K562 (cell line): ENCODE data around the gene MECP2. TPM values are rescaled to one million over a fixed set of nuclear protein-coding genes. Genes with fewer than 3 reads are reported as not detected.

Experiments used
- DMBX1 ChIP-seq: fragments of 250-450 bp; sonication (Bioruptor Pico); IDR thresholded peaks from 2 replicates; pipeline ENCODE4 v1.8.0; 2022; ENCODE audit warnings: inconsistent platforms, mild to moderate bottlenecking, moderate library complexity, borderline replicate concordance
- ELF4 ChIP-seq: fragments of 450-650 bp; formaldehyde crosslinking; IDR thresholded peaks from 2 replicates; pipeline ENCODE4 v1.4.0; 2022; ENCODE audit warnings: missing genetic modification characterization
- JUNB ChIP-seq: fragments of 450-650 bp; formaldehyde crosslinking; conservative IDR thresholded peaks from 2 replicates; pipeline ENCODE4 v1.4.0; 2020; ENCODE audit warnings: mild to moderate bottlenecking
- MED1 ChIP-seq: sonication (generic); formaldehyde crosslinking; IDR thresholded peaks from 2 replicates; pipeline ENCODE4 v1.8.1; 2023; ENCODE audit warnings: missing genetic modification reagents, borderline replicate concordance
- NR2C1 ChIP-seq, 2 experiments: fragments of 450-650 bp; IDR thresholded peaks; 2 replicates each; pipeline ENCODE4 v1.6.1; 2017; ENCODE audit warnings: mild to moderate bottlenecking in 2 of 2, antibody characterized with exemption in 1 of 2, inconsistent platforms in 1 of 2, missing compliant biosample characterization in 1 of 2, missing genetic modification characterization in 1 of 2
- POU5F1 ChIP-seq: fragments of 150-350 bp; IDR thresholded peaks from 2 replicates; pipeline ENCODE4 v1.6.1; 2014; ENCODE audit warnings: borderline replicate concordance, low read length, low read depth, mild to moderate bottlenecking; ENCODE audit not compliant: partially characterized antibody
- PRPF4 ChIP-seq: fragments of 200-400 bp; formaldehyde crosslinking; IDR thresholded peaks from one replicate; pipeline ENCODE4 v1.6.1; 2017; ENCODE audit warnings: low read length, low read depth, mild to moderate bottlenecking; ENCODE audit not compliant: insufficient read depth, poor library complexity, severe bottlenecking
- PYGO2 ChIP-seq: fragments of 450-650 bp; IDR thresholded peaks from 2 replicates; pipeline ENCODE4 v1.6.1; 2016; ENCODE audit warnings: mild to moderate bottlenecking, missing genetic modification characterization, moderate library complexity, missing compliant biosample characterization
- SAFB ChIP-seq: fragments of 200-400 bp; formaldehyde crosslinking; IDR thresholded peaks from 2 replicates; pipeline ENCODE4 v1.6.1; 2017; ENCODE audit warnings: low read depth, low read length, borderline replicate concordance
- SAP30 ChIP-seq: fragments of 200-600 bp; sonication (generic); IDR thresholded peaks from 2 replicates; pipeline ENCODE4 v1.6.1; 2012; ENCODE audit warnings: borderline replicate concordance, low read depth, mild to moderate bottlenecking, moderate library complexity, low read length, control low read depth, inconsistent platforms; ENCODE audit not compliant: insufficient read depth, poor library complexity, severe bottlenecking
- ZKSCAN3 ChIP-seq: fragments of 250-450 bp; sonication (Bioruptor Pico); IDR thresholded peaks from 2 replicates; pipeline ENCODE4 v1.4.0; 2020
- ZNF282 ChIP-seq: sonication (generic); formaldehyde crosslinking; IDR thresholded peaks from 2 replicates; pipeline ENCODE4 v1.8.1; 2023; ENCODE audit warnings: missing genetic modification reagents
- ZNF551 ChIP-seq: fragments of 250-450 bp; sonication (Bioruptor Pico); IDR thresholded peaks from 2 replicates; pipeline ENCODE4 v1.5.0; 2021; ENCODE audit warnings: mild to moderate bottlenecking, moderate library complexity
- ZNF75A ChIP-seq: fragments of 450-650 bp; formaldehyde crosslinking; IDR thresholded peaks from 2 replicates; pipeline ENCODE4 v1.4.0; 2020; ENCODE audit warnings: mild to moderate bottlenecking
- ZNF76 ChIP-seq: fragments of 250-450 bp; sonication (Bioruptor Pico); IDR thresholded peaks from 2 replicates; pipeline ENCODE4 v1.4.0; 2020; ENCODE audit warnings: mild to moderate bottlenecking, moderate library complexity, borderline replicate concordance
- polyA plus RNA-seq, 8 experiments: library from polyadenylated mRNA; depleted of rRNA in 4 of 8; stranded (reverse) in 5 of 8; unstranded in 3 of 8; fragments of >200 nt; fragmentation: Nextera tagmentation in 2 of 8; fragmentation: Illumina TruSeq in 1 of 8; extraction: Ambion mirVana in 2 of 8; extraction: Trizol in 1 of 8; gene quantifications; 2 replicates each; pipeline versions ENCODE4 v1.2.1 to v1.2.3, GENCODE V29; 2011 to 2014; ENCODE audit warnings: inconsistent platforms in 1 of 8, missing spikeins in 1 of 8
- total RNA-seq, 7 experiments: library from RNA; depleted of rRNA in 6 of 7; stranded (reverse); fragments of >200 nt in 6 of 7; fragmentation: Illumina TruSeq in 2 of 7; extraction: Trizol in 2 of 7; gene quantifications; 2 replicates each; pipeline versions ENCODE4 v1.2.1 to v1.2.3, GENCODE V29; 2011 to 2021; ENCODE audit warnings: low replicate concordance in 1 of 7
- TF ChIP-seq, protein P1 (sequence below), 2 experiments: fragments of 450-650 bp; IDR thresholded peaks; 2 replicates each; pipeline ENCODE4 v1.6.1; 2016; ENCODE audit warnings: mild to moderate bottlenecking in 2 of 2, borderline replicate concordance in 1 of 2, low read depth in 1 of 2, moderate library complexity in 1 of 2
- TF ChIP-seq, protein P2 (sequence below): sonication (generic); formaldehyde crosslinking; IDR thresholded peaks from 2 replicates; pipeline ENCODE4 v1.8.1; 2023; ENCODE audit warnings: mild to moderate bottlenecking, missing genetic modification reagents, moderate library complexity

Gene MECP2
- total and polyA plus RNA-seq, 9 of the 15 experiments (the other 6 are each of a cell fraction or from before 2014, with no cell fraction given), result 2.1 to 50.9 (median 30.5) TPM

DNA sequence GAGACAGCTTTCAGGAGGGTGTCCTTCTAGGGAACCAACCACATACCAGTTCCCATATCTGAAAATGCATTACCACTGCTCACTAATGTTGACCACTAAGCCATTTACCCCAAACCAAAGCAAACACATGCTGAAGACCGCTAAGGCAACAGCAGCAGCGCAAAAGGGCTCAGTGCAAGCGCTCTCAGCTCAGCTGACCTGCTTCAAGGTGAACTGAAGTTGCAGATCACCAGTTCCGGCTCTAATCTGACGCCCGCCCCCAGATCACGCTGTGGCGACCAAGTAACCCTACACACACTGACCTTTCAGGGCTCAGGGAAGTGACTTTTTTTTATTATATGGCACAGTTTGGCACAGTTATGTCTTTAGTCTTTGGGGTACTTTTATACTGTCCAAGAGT, 5.8 kb downstream of the MECP2 start (continued):
- no peak for TF ChIP-seq ELF4 (CRISPR knock-in tag)
- TF ChIP-seq ZNF76 (CRISPR knock-in tag), result no peak
- TF ChIP-seq JUNB (CRISPR knock-in tag), result no peak
- no peak for TF ChIP-seq DMBX1 (CRISPR knock-in tag)
- TF ChIP-seq, protein P1, sequence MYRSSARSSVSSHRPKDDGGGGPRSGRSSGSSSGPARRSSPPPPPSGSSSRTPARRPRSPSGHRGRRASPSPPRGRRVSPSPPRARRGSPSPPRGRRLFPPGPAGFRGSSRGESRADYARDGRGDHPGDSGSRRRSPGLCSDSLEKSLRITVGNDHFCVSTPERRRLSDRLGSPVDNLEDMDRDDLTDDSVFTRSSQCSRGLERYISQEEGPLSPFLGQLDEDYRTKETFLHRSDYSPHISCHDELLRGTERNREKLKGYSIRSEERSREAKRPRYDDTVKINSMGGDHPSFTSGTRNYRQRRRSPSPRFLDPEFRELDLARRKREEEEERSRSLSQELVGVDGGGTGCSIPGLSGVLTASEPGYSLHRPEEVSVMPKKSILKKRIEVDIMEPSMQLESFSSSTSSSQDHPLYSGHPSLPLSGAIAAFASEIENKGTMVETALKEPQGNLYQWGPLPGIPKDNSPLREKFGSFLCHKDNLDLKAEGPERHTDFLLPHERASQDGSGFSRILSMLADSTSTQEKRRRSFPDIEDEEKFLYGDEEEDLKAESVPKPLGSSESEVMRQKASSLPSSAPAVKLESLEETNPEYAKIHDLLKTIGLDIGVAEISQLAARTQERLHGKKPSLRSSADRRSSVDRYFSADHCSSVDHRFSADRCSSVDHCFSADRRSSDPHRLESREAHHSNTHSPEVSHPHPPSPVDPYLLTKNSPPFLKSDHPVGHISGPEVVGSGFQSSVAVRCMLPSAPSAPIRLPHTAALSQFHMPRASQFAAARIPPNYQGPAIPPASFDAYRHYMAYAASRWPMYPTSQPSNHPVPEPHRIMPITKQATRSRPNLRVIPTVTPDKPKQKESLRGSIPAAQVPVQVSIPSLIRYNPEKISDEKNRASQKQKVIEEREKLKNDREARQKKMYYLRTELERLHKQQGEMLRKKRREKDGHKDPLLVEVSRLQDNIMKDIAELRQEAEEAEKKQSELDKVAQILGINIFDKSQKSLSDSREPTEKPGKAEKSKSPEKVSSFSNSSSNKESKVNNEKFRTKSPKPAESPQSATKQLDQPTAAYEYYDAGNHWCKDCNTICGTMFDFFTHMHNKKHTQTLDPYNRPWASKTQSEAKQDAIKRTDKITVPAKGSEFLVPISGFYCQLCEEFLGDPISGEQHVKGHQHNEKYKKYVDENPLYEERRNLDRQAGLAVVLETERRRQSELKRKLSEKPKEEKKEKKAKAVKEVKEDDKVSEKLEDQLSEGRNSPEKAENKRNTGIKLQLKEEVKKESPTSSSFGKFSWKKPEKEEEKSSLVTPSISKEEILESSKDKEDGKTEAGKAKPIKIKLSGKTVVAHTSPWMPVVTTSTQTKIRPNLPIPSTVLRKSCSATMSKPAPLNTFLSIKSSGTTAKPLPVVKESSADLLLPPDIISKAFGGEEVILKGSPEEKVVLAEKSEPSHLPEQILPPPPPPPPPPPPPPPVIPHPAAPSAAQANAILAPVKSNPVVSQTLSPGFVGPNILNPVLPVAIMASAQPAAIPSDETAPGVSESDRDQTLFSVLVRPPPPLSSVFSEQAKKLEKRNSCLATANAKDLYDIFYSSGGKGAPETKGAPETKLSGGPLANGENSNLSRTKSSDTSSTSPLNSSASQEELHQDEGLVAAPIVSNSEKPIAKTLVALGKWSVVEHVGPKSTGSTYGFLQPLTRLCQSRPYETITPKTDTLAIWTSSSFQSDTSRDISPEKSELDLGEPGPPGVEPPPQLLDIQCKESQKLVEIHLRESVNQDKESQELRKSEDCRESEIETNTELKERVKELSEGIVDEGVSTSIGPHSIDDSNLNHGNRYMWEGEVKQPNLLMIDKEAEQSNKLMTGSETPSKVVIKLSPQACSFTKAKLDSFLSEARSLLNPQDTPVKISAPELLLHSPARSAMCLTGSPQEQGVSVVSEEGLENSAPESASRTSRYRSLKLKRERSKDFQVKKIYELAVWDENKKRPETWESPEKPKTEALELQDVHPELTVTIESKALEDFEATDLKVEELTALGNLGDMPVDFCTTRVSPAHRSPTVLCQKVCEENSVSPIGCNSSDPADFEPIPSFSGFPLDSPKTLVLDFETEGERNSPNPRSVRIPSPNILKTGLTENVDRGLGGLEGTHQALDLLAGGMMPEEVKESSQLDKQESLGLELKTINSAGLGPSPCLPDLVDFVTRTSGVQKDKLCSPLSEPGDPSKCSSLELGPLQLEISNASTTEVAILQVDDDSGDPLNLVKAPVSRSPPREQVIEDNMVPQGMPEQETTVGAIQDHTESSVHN (IDR thresholded peaks at IDR 0.05; ENCODE audit: borderline replicate concordance in 1 of 2, low read depth in 1 of 2), result no peak
- no peak for TF ChIP-seq MED1 (CRISPR knock-in tag)
- TF ChIP-seq ZKSCAN3 (CRISPR knock-in tag), result no peak
- no peak for TF ChIP-seq PYGO2 (tag)
- TF ChIP-seq SAP30, result no peak
- TF ChIP-seq ZNF551 (CRISPR knock-in tag), result no peak
- no peak for TF ChIP-seq PRPF4
- TF ChIP-seq SAFB, result no peak
- no peak for TF ChIP-seq ZNF75A (CRISPR knock-in tag)
- TF ChIP-seq POU5F1, result no peak
- TF ChIP-seq, protein P2, sequence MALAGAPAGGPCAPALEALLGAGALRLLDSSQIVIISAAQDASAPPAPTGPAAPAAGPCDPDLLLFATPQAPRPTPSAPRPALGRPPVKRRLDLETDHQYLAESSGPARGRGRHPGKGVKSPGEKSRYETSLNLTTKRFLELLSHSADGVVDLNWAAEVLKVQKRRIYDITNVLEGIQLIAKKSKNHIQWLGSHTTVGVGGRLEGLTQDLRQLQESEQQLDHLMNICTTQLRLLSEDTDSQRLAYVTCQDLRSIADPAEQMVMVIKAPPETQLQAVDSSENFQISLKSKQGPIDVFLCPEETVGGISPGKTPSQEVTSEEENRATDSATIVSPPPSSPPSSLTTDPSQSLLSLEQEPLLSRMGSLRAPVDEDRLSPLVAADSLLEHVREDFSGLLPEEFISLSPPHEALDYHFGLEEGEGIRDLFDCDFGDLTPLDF (CRISPR knock-in tag), result no peak
- no peak for TF ChIP-seq ZNF282 (CRISPR knock-in tag)
- TF ChIP-seq NR2C1 (IDR thresholded peaks at IDR 0.05), result no peak
- TF ChIP-seq NR2C1 (tag; IDR thresholded peaks at IDR 0.05), result no peak
